Measurements from ENCODE around the gene TRABD2B. TPM values are rescaled to one million over a fixed set of nuclear protein-coding genes. Genes with fewer than 3 reads are reported as not detected.
A peak's percentile ranks its signal among the peaks of the same experiment; 100 is the strongest.

The TRABD2B gene
- total RNA-seq, 3 donors from 2014 or later (not counting 1 experiment from before 2014, with no cell fraction given) = not detected

DNA sequence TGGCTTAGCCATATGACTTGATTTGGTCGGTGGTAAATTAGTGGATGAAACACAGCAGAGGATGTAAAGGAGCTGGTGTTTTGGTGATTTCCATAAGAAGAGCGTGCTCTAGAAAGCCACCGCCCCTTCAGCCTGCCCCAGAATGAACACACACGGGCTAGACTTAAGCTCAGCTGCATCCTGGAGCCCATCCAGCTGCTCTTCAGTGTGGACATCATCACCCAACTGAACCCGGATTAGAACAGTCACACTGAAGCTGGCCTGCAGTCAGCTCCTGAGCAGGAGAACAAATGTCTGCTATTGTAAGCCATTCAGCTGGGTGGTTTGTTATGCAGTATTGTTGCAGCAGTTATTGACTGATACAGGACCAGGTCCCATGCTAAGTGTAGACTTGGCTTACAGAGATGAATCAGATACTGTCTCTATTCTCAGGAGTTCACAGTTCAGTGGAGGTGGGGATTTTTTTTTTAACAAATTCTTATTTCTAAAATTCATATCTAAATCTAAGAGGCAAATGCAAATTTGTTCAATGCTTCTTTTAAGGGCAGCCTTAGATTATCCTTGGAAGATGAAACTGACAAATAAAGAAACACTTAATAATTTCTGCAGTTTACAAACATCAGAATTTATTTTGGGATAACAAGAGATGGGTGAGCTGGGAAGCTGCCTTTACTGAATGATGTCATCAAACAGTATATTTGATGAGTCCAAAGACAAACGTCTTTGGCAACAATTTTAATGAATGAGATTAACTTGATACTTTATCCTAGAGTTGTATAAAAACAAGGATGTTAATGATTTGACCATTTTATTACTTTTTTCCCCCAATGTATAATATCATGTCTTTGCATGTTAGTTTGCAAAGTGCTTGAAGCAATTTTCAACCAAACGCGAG is 251.2 kb downstream of the TRABD2B start:
- Mint-ChIP-seq H3K27ac (no peak overlapping the region), H3K4me3 (no peak overlapping the region)
- WGBS (ENCODE audit: insufficient coverage) = 82% methylated on average over 7 of the region's 8 CpGs

DNA sequence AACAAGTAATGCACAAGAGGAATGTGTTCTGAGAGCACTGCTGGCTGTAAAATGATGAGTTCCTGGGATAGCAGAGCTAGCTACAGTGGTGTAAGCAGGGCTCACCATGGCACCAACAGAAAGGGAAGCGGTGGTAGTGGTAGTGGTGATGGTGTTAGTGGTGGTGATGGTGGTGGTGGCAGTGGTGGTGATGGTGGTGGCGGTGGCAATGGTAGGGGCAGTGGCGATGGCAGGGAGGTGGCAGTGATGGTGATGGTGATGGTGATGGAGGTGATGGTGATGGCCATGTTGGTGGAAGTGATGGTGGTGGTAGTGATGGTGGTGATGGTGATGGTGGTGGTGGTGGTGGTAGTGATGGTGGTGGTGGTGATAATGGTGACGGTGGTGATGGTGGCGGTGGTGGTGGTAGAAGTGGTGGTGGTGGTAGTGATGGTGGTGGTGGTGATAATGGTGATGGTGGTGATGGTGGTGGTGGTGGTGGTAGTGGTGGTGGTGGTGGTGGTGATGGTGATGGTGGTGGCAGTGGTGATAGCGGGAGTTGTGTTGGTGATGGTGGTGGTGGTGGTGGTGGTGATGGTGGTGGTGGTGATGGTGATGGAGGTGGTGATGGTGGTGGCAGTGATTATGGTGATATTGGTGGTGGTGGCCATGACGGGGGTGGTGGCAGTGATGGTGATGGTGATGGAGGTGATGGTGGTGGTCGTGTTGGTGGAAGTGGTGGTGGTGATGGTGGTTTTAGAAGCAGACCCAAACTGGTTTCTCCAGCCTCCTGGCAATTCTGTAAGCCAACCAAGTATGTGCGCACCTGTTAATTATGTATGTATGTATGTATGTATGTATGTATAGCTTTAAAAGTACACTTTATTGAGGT is 254.1 kb downstream of the TRABD2B start:
- Histone ChIP-seq H3K36me3 (ENCODE audit: control insufficient read depth, insufficient read depth, low read length) (no peaks in the 10 kb centered on the region), H3K27ac (ENCODE audit: low read length) (no peak overlapping the region), H3K27me3 (ENCODE audit: control insufficient read depth, insufficient read depth, low read length) (no peaks in the 10 kb centered on the region), H3K9me3 (ENCODE audit: control insufficient read depth, insufficient read depth, low read length) (no peaks in the 10 kb centered on the region), H3K4me3 (ENCODE audit: low read length) (no peak overlapping the region), H3K4me1 (ENCODE audit: control insufficient read depth, insufficient read depth, low read length) (no peaks in the 10 kb centered on the region)
- intact Hi-C loops (cut with micrococcal nuclease) = no loop called here
- ATAC-seq (peak in 1 of 3 donors; percentile 56), DNase-seq (no peak)
- peaks cover 2 to 9% of the 10 kb centered on the region in 2 donors for H3K9me3 Mint-ChIP-seq
- peaks cover 0 to 5% of the 10 kb centered on the region in 2 donors for H3K4me1 Mint-ChIP-seq
- no peak overlapping the region for H3K27ac Mint-ChIP-seq
- no peak overlapping the region for H3K4me3 Mint-ChIP-seq
- peaks cover 8% of the 10 kb centered on the region for H3K36me3 Mint-ChIP-seq
- TF ChIP-seq CTCF (IDR thresholded peaks at IDR 0.05) = no peak
- H3K27me3 Mint-ChIP-seq (ENCODE audit: low read depth in 2 of 2) = peaks cover 18 to 31% of the 10 kb centered on the region in 2 donors
- 83% methylated on average over 9 of the region's 9 CpGs for WGBS (ENCODE audit: insufficient coverage)

More for the DNA sequence above, 251.2 kb downstream of the TRABD2B start:
- Histone ChIP-seq H3K27me3 (ENCODE audit: control insufficient read depth, insufficient read depth, low read length) (no peaks in the 10 kb centered on the region), H3K36me3 (ENCODE audit: control insufficient read depth, insufficient read depth, low read length) (no peaks in the 10 kb centered on the region), H3K9me3 (ENCODE audit: control insufficient read depth, insufficient read depth, low read length) (no peaks in the 10 kb centered on the region), H3K4me1 (ENCODE audit: control insufficient read depth, insufficient read depth, low read length) (no peaks in the 10 kb centered on the region), H3K4me3 (ENCODE audit: low read length) (no peak overlapping the region), H3K27ac (ENCODE audit: low read length) (no peak overlapping the region)
- Mint-ChIP-seq H3K4me1 (peaks cover 0 to 5% of the 10 kb centered on the region in 2 donors), H3K36me3 (peaks cover 4% of the 10 kb centered on the region), H3K9me3 (peaks cover 0 to 9% of the 10 kb centered on the region in 2 donors), H3K27me3 (ENCODE audit: low read depth in 2 of 2) (peaks cover 3 to 5% of the 10 kb centered on the region in 2 donors)
- TF ChIP-seq CTCF (IDR thresholded peaks at IDR 0.05) = no peak
- intact Hi-C loops (cut with micrococcal nuclease) = no loop called here
- no peak for ATAC-seq
- DNase-seq = no peak

DNA sequence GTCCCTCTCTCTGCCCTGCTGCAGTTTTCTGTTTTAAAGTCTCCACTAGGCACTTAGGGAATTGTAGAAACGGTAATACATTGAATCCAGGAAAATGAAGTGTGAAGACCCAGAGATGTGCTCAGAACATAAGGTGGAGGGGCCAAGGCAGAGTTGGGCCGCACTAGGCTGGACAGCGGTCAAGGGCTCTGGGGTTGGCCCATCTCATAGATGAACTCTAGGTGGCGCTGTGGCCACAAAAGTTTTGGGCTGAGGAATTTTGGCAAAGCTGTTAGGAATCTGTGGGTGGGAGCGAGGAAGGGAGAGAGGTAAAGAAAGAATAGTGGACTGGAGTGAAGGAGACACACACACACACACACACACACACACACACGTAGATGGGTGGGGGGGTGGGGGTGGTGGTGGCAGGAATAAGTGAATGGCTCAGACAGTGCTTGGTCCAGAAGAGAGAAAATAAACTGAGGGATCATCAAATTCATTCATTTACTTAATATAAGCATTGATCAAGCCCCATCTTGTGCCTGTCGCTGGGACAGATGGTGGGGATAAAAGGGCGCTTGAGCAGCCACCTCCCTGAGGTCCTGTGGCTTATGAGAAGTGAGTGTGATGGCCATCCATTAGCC is 258.5 kb downstream of the TRABD2B start:
- Mint-ChIP-seq H3K4me1 (peaks cover 0 to 5% of the 10 kb centered on the region in 2 donors), H3K9me3 (peaks cover 2 to 9% of the 10 kb centered on the region in 2 donors), H3K36me3 (peaks cover 8% of the 10 kb centered on the region), H3K27ac (no peak overlapping the region), H3K4me3 (no peak overlapping the region), H3K27me3 (ENCODE audit: low read depth in 2 of 2) (peaks cover 23 to 53% of the 10 kb centered on the region in 2 donors)
- intact Hi-C loops (cut with micrococcal nuclease) = no loop called here
- H3K27ac ChIP-seq (ENCODE audit: low read length) = no peak overlapping the region
- TF ChIP-seq CTCF (IDR thresholded peaks at IDR 0.05) = no peak
- no peaks in the 10 kb centered on the region for H3K9me3 ChIP-seq (ENCODE audit: control insufficient read depth, insufficient read depth, low read length)
- DNase-seq (no peak), ATAC-seq (no peak)
- WGBS (ENCODE audit: insufficient coverage) = 49% methylated on average over 6 of the region's 8 CpGs
- H3K4me3 ChIP-seq (ENCODE audit: low read length) = no peak overlapping the region
- H3K4me1 ChIP-seq (ENCODE audit: control insufficient read depth, insufficient read depth, low read length) = no peaks in the 10 kb centered on the region
- no peaks in the 10 kb centered on the region for H3K36me3 ChIP-seq (ENCODE audit: control insufficient read depth, insufficient read depth, low read length)
- H3K27me3 ChIP-seq (ENCODE audit: control insufficient read depth, insufficient read depth, low read length) = peaks cover 9% of the 10 kb centered on the region

Measured in natural killer cell (primary cell).